ENCODE measurements around the gene TMEM123. TPM values are rescaled to one million over a fixed set of nuclear protein-coding genes. Genes with fewer than 3 reads are reported as not detected.

The TMEM123 gene
- total and polyA plus RNA-seq, 2 of the 4 experiments (the other 2 are of a cell fraction) = 96.9 to 127 TPM

GRCh38 chr11:102476069-102476468 lies 23.5 kb upstream of the TMEM123 start:
- peak; percentile 56 for TF ChIP-seq CEBPB (IDR thresholded peaks at IDR 0.05; ENCODE audit: low read depth, low read length)
- TF ChIP-seq SMC3 (IDR thresholded peaks at IDR 0.05; ENCODE audit: low read depth, low read length) = no peak
- no peaks in the 10 kb centered on the region for H4K20me1 ChIP-seq (ENCODE audit: insufficient read depth, low read length)
- BruUV-seq (replicated peaks) = no TSS peak
- no peak overlapping the region for H4K8ac ChIP-seq (ENCODE audit: low read depth in 2 of 2, low read length in 2 of 2)
- H2BK120ac ChIP-seq (ENCODE audit: low read depth, low read length) = no peak overlapping the region
- no peak overlapping the region for H2BK5ac ChIP-seq (ENCODE audit: low read depth, low read length, poor library complexity, severe bottlenecking)
- POLR2A ChIA-PET (ENCODE audit: unreplicated experiment) = no interaction called here
- no peak overlapping the region for H4K91ac ChIP-seq (ENCODE audit: insufficient read depth, low read depth, low read length)
- no peak overlapping the region for H2AK9ac ChIP-seq (replicated peaks; ENCODE audit: low read depth, low read length, poor library complexity)
- peaks cover 3% of the 10 kb centered on the region; the same call in 1 of the 2 replicates for H3K4me1 ChIP-seq (ENCODE audit: control insufficient read depth, insufficient read depth, low read length)
- no peak overlapping the region; the same call in 1 of the 2 replicates for H2BK20ac ChIP-seq (ENCODE audit: low read depth, low read length)
- H3K27ac ChIP-seq (ENCODE audit: insufficient read depth, low read length) = no peak overlapping the region
- H3K9me3 ChIP-seq (ENCODE audit: control insufficient read depth, insufficient read depth, low read length) = no peaks in the 10 kb centered on the region
- H3K14ac ChIP-seq (replicated peaks; ENCODE audit: low read depth, low read length) = no peak overlapping the region
- DNase-seq (peak; percentile 68), ATAC-seq (ENCODE audit: low read depth) (no peak; the same call in 1 of the 2 replicates)
- H3K18ac ChIP-seq (ENCODE audit: low read depth, low read length) = no peak overlapping the region; the same call in 1 of the 2 replicates
- no peaks in the 10 kb centered on the region for H3K9me1 ChIP-seq (ENCODE audit: insufficient read depth, low read length)
- no peak overlapping the region for H3K4ac ChIP-seq (ENCODE audit: low read depth, low read length)
- H3K4me2 ChIP-seq (ENCODE audit: low read depth, low read length) = no peak overlapping the region; the same call in 1 of the 2 replicates
- in situ Hi-C loops (cut with MboI; ENCODE audit: low sequenced_read_pairs) (loop anchor here (25.0 kb wide), 1 partner anchor 1039 kb away; no protein-coding TSS in a partner anchor), dilution Hi-C loops (cut with HindIII; ENCODE audit: low sequenced_read_pairs, unreplicated experiment) (no loop called here), intact Hi-C loops (cut with micrococcal nuclease) (no loop called here)
- H3K4me3 ChIP-seq (ENCODE audit: insufficient read depth, low read depth, low read length) = no peak overlapping the region
- H2BK15ac ChIP-seq (ENCODE audit: low read depth, low read length) = no peak overlapping the region
- H3K27me3 ChIP-seq (ENCODE audit: control insufficient read depth, insufficient read depth, low read length) = no peaks in the 10 kb centered on the region
- no CpG with 5 or more reads among the region's 1 CpG for WGBS, 2 experiments (ENCODE audit: extremely low coverage in 2 of 2, insufficient read length in 1 of 2)
- no peak overlapping the region for H2AK5ac ChIP-seq (ENCODE audit: low read depth, low read length)
- no peaks in the 10 kb centered on the region for H3K79me1 ChIP-seq (ENCODE audit: low read depth in 1 of 2, low read length in 2 of 2)
- no peak overlapping the region for H3K56ac ChIP-seq (ENCODE audit: extremely low read depth, insufficient read depth, low read length)
- CTCF ChIA-PET = interaction anchor here (1.1 kb wide), 1 partner anchor 15 kb away, joined by 3 read pairs; no protein-coding TSS in a partner anchor
- H4K5ac ChIP-seq (ENCODE audit: low read depth, low read length) = no peak overlapping the region
- no peaks in the 10 kb centered on the region for H3K36me3 ChIP-seq (ENCODE audit: control insufficient read depth, insufficient read depth, low read length)
- H3K23ac ChIP-seq (ENCODE audit: low read depth, low read length) = no peak overlapping the region
- H3K9ac ChIP-seq (ENCODE audit: low read depth, low read length) = no peak overlapping the region
- no peak overlapping the region for H2AFZ ChIP-seq (replicated peaks; ENCODE audit: low read length, poor library complexity)
